Osteocyte (in vitro differentiated cells): ENCODE measurements around the gene SLC7A14. TPM values are rescaled to one million over a fixed set of nuclear protein-coding genes. Genes with fewer than 3 reads are reported as not detected.

Source experiments
- DNase-seq: peaks from one replicate; pipeline ENCODE4 v3.0.0; 2021; ENCODE audit warnings: mixed read lengths; ENCODE audit not compliant: unreplicated experiment; ENCODE audit errors: extremely low spot score
- H3K27ac Mint-ChIP-seq: one replicate; pipeline ENCODE4 v1.8.0; 2021; ENCODE audit warnings: mild to moderate bottlenecking, mixed read lengths; ENCODE audit not compliant: unreplicated experiment
- H3K27me3 Mint-ChIP-seq: one replicate; pipeline ENCODE4 v1.8.0; 2021; ENCODE audit warnings: mixed read lengths; ENCODE audit not compliant: unreplicated experiment
- H3K36me3 Mint-ChIP-seq: one replicate; pipeline ENCODE4 v1.8.0; 2021; ENCODE audit warnings: mixed read lengths; ENCODE audit not compliant: unreplicated experiment
- H3K4me1 Mint-ChIP-seq: one replicate; pipeline ENCODE4 v1.8.0; 2021; ENCODE audit warnings: mixed read lengths; ENCODE audit not compliant: unreplicated experiment
- H3K4me3 Mint-ChIP-seq: one replicate; pipeline ENCODE4 v1.8.0; 2021; ENCODE audit warnings: mild to moderate bottlenecking, moderate library complexity, mixed read lengths; ENCODE audit not compliant: unreplicated experiment
- H3K9me3 Mint-ChIP-seq: one replicate; pipeline ENCODE4 v1.8.0; 2021; ENCODE audit warnings: mixed read lengths; ENCODE audit not compliant: unreplicated experiment
- total RNA-seq: library from RNA; stranded (reverse); gene quantifications from 2 replicates; pipeline ENCODE4 v1.2.1, GENCODE V29; 2021
- TF ChIP-seq, protein P1 (sequence below): fragments of 200-600 bp; sonication (generic); IDR thresholded peaks from 2 replicates; pipeline ENCODE4 v1.5.0; 2021; ENCODE audit warnings: antibody characterized with exemption, mild to moderate bottlenecking, moderate library complexity

Gene SLC7A14
- total RNA-seq, 1 donor from 2014 or later: 2.1 TPM

DNA sequence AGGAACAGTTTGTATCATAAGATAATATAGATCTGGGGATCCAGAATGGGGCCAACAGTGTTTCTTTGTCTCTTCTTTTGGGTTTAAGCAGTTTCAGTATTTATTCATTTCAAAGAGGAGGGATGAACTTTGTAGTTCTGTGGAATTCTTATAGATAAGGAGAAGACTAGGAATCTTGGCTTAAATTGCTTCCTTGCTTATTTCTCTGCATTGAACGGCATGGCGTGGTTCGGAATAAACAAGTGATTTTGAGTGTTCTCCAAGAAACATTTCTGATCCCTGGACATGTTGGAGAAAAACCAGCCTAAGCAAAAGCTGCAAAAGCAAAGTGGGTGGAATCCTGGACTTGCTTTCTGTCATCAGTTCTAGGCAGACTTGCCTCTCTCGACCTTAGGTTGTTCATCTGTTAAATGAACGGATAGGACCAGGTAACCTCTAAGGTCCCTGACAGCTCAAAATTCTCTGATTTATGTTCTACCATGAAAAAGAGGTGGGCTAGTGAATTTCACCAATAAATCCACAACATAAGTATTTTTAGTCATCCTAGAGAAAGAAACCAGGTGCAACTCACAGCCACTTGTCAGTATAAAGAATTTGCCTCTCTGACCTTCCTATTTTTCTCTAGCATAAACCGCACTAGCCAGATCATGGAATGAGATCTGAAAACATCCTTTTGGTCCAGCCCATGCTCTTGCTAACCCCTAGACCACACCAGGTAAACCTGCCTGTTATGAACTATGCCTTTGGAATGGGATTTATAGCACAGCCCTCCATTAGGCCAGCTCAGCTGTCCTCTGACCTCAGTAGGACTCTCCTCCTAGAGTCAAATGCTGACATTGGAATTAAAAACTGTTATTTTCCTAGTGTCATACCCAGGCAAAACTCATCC lies 88.4 kb downstream of the SLC7A14 start:
- no peak for DNase-seq
- no peak overlapping the region for H3K27ac Mint-ChIP-seq
- H3K36me3 Mint-ChIP-seq: peaks cover 3% of the 10 kb centered on the region
- TF ChIP-seq, protein P1, sequence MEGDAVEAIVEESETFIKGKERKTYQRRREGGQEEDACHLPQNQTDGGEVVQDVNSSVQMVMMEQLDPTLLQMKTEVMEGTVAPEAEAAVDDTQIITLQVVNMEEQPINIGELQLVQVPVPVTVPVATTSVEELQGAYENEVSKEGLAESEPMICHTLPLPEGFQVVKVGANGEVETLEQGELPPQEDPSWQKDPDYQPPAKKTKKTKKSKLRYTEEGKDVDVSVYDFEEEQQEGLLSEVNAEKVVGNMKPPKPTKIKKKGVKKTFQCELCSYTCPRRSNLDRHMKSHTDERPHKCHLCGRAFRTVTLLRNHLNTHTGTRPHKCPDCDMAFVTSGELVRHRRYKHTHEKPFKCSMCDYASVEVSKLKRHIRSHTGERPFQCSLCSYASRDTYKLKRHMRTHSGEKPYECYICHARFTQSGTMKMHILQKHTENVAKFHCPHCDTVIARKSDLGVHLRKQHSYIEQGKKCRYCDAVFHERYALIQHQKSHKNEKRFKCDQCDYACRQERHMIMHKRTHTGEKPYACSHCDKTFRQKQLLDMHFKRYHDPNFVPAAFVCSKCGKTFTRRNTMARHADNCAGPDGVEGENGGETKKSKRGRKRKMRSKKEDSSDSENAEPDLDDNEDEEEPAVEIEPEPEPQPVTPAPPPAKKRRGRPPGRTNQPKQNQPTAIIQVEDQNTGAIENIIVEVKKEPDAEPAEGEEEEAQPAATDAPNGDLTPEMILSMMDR: no peak
- H3K4me3 Mint-ChIP-seq: no peak overlapping the region
- no peaks in the 10 kb centered on the region for H3K27me3 Mint-ChIP-seq
- H3K4me1 Mint-ChIP-seq: peaks cover 24% of the 10 kb centered on the region
- no peaks in the 10 kb centered on the region for H3K9me3 Mint-ChIP-seq

DNA sequence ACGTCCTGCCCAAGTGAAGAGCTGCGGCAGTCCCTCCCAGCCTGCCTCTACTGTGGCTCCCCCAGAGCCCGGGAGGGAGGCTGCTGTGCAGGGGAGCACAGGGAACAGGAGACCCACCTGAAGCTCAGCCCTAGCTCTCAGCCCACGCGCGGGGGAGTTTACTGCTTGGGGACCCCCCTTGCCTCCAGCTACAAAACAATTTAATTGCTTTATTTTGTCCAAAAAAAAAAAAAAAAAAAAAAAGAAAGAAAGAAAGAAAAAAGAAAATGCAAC lies 89.1 kb downstream of the SLC7A14 start:
- Mint-ChIP-seq H3K9me3 (no peaks in the 10 kb centered on the region), H3K36me3 (peaks cover 3% of the 10 kb centered on the region), H3K27ac (no peak overlapping the region), H3K4me3 (no peak overlapping the region), H3K27me3 (no peaks in the 10 kb centered on the region), H3K4me1 (peaks cover 30% of the 10 kb centered on the region)
- no peak for DNase-seq
- TF ChIP-seq, protein P1: no peak

DNA sequence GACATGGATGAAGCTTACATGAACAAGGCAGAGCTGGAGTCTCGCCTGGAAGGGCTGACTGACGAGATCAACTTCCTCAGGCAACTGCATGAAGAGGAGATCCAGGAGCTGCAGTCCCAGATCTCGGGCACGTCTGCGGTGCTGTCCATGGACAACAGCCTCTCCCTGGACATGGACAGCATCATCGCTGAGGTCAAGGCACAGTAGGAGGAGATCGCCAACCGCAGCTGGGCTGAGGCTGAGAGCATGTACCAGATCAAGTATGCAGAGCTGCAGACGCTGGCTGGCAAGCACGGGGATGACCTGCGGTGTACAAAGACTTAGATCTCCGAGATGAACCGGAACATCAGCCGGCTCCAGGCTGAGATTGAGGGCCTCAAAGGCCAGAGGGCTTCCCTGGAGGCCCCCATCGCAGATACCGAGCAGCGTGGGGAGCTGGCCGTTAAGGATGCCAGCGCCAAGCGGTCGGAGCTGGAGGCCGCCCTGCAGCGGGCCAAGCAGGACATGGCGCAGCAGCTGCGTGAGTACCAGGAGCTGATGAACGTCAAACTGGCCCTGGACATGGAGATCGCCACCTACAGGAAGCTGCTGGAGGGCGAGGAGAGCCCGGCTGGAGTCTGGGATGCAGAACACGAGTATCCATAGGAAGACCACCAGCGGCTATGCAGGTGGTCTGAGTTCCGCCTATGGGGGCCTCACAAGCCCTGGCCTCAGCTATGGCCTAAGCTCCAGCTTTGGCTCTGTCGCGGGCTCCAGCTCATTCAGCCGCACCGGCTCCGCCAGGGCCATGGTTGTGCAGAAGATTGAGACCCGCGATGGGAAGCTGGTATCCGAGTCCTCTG lies 89.6 kb downstream of the SLC7A14 start:
- no peak for DNase-seq
- no peaks in the 10 kb centered on the region for H3K27me3 Mint-ChIP-seq
- peaks cover 30% of the 10 kb centered on the region for H3K4me1 Mint-ChIP-seq
- peaks cover 3% of the 10 kb centered on the region for H3K36me3 Mint-ChIP-seq
- TF ChIP-seq, protein P1: no peak
- H3K4me3 Mint-ChIP-seq: no peak overlapping the region
- H3K27ac Mint-ChIP-seq: no peak overlapping the region
- H3K9me3 Mint-ChIP-seq: no peaks in the 10 kb centered on the region

DNA sequence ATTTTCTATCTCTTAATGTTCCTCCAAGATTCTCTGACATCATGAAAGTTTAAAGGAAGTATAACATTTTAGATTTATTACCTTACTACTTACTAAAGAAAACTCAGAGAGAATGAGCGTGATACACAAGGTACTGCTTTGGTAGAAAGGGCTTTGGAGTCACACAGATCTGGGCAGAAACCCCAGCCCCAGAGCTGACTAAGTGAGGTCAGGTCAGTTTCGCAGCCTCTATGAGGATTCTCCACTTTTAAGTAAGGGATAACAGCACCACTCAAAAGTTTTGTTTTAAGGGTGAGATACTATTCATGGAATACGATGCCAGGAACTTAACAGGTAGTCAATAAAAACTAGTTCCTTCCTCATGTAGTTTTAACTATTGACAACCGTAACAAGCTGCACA lies 91.1 kb downstream of the SLC7A14 start:
- H3K27ac Mint-ChIP-seq: no peak overlapping the region
- TF ChIP-seq, protein P1: no peak
- no peak overlapping the region for H3K4me3 Mint-ChIP-seq
- H3K4me1 Mint-ChIP-seq: peaks cover 28% of the 10 kb centered on the region
- no peaks in the 10 kb centered on the region for H3K27me3 Mint-ChIP-seq
- H3K9me3 Mint-ChIP-seq: no peaks in the 10 kb centered on the region
- DNase-seq: no peak
- H3K36me3 Mint-ChIP-seq: peaks cover 3% of the 10 kb centered on the region

DNA sequence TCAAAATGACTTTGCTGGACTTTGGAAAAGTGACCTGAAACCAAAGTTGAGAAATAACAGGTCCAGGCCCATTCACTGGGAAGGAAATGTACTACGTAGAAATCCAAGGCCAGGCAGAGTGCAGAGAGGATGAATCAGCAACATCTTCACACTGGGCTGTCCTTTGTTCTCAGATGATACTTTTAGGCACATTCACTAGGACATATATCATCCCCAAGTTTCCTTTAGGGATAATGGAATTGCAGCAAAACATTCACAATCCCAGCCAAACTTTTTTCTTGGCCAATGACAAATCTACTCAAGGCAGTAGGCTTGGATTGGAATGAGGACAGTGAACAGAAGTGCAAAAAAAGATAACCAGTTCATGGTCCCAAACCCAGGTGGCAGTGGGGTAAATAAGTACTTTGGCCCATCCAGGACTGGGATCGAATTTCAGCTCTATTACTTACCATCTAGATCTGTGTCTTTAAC lies 92.1 kb downstream of the SLC7A14 start:
- TF ChIP-seq, protein P1: no peak
- Mint-ChIP-seq H3K36me3 (peaks cover 3% of the 10 kb centered on the region), H3K4me3 (no peak overlapping the region), H3K27ac (no peak overlapping the region), H3K27me3 (no peaks in the 10 kb centered on the region), H3K9me3 (no peaks in the 10 kb centered on the region), H3K4me1 (peaks cover 25% of the 10 kb centered on the region)
- no peak for DNase-seq
